Left ventricle myocardium inferior (tissue), 1 donor: ENCODE results near the gene GTPBP6. TPM values are rescaled to one million over a fixed set of nuclear protein-coding genes. Genes with fewer than 3 reads are reported as not detected.

Experiments
- DNase-seq: peaks from one replicate; pipeline ENCODE4 v3.0.0-alpha.2; 2020
- H3K27ac ChIP-seq: fragments of 200-600 bp; replicated peaks from 2 replicates; pipeline ENCODE4 v1.8.0; 2021
- H3K27me3 ChIP-seq: fragments of 200-600 bp; 2 replicates; pipeline ENCODE4 v1.8.0; 2021; ENCODE audit warnings: low read depth
- H3K36me3 ChIP-seq: fragments of 200-600 bp; 2 replicates; pipeline ENCODE4 v1.8.0; 2021
- H3K4me1 ChIP-seq: fragments of 200-600 bp; 2 replicates; pipeline ENCODE4 v1.8.0; 2021
- H3K4me3 ChIP-seq: fragments of 200-600 bp; 2 replicates; pipeline ENCODE4 v1.8.0; 2021; ENCODE audit warnings: mild to moderate bottlenecking, moderate library complexity
- H3K9me3 ChIP-seq: fragments of 200-600 bp; replicated peaks from 2 replicates; pipeline ENCODE4 v1.8.0; 2021
- CTCF ChIP-seq: fragments of 200-600 bp; IDR thresholded peaks from 2 replicates; pipeline ENCODE4 v1.8.0; 2021; ENCODE audit warnings: antibody characterized with exemption, mild to moderate bottlenecking, borderline replicate concordance
- intact Hi-C: fragments of 100-400 bp; cut with micrococcal nuclease; formaldehyde crosslinking; loops from one replicate; pipeline ENCODE4 v1.11.0; 2022
- total RNA-seq: library from RNA; stranded (reverse); fragmentation: NEBNext Ultra II Directional; extraction: Animal tissue kit (Norgen Biotek cat#: 25700); gene quantifications from one replicate; pipeline ENCODE4 v1.2.1, GENCODE V29; 2021
- donor health status: DM: no; HTN: yes; CAD: no; lungs with severe emphysema.

The GTPBP6 gene
- total RNA-seq, 1 donor from 2014 or later, result 51.1 TPM

GRCh38 chrX:357693-358471, 39.3 kb upstream of the GTPBP6 start:
- intact Hi-C loops, result no loop called here
- no peak for TF ChIP-seq CTCF
- no peak overlapping the region for H3K4me3 ChIP-seq
- DNase-seq, result peak; percentile 13
- no peak overlapping the region for H3K27ac ChIP-seq
- no peaks in the 10 kb centered on the region for H3K27me3 ChIP-seq
- H3K4me1 ChIP-seq, result peaks cover 6% of the 10 kb centered on the region
- H3K36me3 ChIP-seq, result peaks cover 42% of the 10 kb centered on the region
- peaks cover 28% of the 10 kb centered on the region for H3K9me3 ChIP-seq

GRCh38 chrX:357035-357692, 38.6 kb upstream of the GTPBP6 start:
- H3K27me3 ChIP-seq, result no peaks in the 10 kb centered on the region
- no peak overlapping the region for H3K27ac ChIP-seq
- no peak for TF ChIP-seq CTCF
- peaks cover 9% of the 10 kb centered on the region for H3K4me1 ChIP-seq
- no peak for DNase-seq
- peaks cover 42% of the 10 kb centered on the region for H3K36me3 ChIP-seq
- H3K4me3 ChIP-seq, result no peak overlapping the region
- peaks cover 28% of the 10 kb centered on the region for H3K9me3 ChIP-seq
- intact Hi-C loops, result no loop called here

GRCh38 chrX:356385-357034, 37.9 kb upstream of the GTPBP6 start:
- H3K27me3 ChIP-seq, result no peaks in the 10 kb centered on the region
- DNase-seq, result no peak
- H3K4me3 ChIP-seq, result no peak overlapping the region
- H3K36me3 ChIP-seq, result peaks cover 42% of the 10 kb centered on the region
- no peak for TF ChIP-seq CTCF
- peaks cover 28% of the 10 kb centered on the region for H3K9me3 ChIP-seq
- H3K27ac ChIP-seq, result no peak overlapping the region
- H3K4me1 ChIP-seq, result peaks cover 14% of the 10 kb centered on the region
- intact Hi-C loops, result no loop called here

- intact Hi-C loops, result no loop called here
- DNase-seq, result peak; percentile 4
These were observed 36.9 kb upstream of the GTPBP6 start for GRCh38 chrX:355329-356050.

More at GRCh38 chrX:355329-356050, 36.9 kb upstream of the GTPBP6 start:
- Histone ChIP-seq H3K36me3 (peaks cover 33% of the 10 kb centered on the region), H3K9me3 (peaks cover 18% of the 10 kb centered on the region), H3K27me3 (no peaks in the 10 kb centered on the region), H3K27ac (no peak overlapping the region), H3K4me3 (no peak overlapping the region), H3K4me1 (peaks cover 20% of the 10 kb centered on the region)
- no peak for TF ChIP-seq CTCF
